Measurements from ENCODE around the gene GJB1.
"Not testable (repeated sequence)": the region's sequence is repeated elsewhere in the genome, so short reads cannot be mapped to it uniquely, and the experiment has no call there.

The GJB1 gene

DNA sequence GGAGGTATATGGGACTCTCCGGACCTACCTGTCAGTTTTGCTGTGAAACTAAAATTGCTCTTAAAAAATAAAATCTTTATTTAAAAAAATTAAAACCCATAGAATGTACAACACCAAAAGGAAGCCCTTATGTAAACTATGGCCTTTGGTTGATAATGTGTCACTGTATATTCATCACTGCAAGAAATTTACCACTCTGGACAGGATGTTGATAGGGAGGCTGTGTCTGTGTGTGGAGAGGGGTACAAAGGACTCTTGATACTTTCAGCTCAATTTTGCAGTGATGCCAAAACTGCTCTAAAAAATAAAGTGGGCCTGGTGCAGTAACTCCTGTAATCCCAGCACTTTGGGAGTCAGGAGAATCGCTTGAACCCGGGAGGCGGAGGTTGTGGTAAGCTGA is 33.8 kb downstream of the GJB1 start:
- DNase-seq: no peak

DNA sequence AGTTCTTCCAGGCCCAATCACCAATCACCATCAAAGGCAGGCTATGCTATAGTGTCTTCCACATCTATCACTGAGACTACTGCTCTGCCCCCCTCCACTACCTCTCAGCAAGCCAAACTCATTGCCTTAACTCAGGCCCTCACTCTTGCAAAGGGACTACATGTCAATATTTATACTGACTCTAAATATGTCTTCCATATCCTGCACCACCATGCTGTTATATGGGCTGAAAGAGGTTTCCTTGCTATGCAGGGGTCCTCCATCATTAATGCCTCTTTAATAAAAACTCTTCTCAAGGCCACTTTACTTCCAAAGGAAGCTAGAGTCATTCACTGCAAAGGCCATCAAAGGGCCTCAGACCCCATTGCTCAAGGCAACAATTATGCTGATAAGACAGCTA is 45.6 kb downstream of the GJB1 start:
- DNase-seq: not testable (repeated sequence)

DNA sequence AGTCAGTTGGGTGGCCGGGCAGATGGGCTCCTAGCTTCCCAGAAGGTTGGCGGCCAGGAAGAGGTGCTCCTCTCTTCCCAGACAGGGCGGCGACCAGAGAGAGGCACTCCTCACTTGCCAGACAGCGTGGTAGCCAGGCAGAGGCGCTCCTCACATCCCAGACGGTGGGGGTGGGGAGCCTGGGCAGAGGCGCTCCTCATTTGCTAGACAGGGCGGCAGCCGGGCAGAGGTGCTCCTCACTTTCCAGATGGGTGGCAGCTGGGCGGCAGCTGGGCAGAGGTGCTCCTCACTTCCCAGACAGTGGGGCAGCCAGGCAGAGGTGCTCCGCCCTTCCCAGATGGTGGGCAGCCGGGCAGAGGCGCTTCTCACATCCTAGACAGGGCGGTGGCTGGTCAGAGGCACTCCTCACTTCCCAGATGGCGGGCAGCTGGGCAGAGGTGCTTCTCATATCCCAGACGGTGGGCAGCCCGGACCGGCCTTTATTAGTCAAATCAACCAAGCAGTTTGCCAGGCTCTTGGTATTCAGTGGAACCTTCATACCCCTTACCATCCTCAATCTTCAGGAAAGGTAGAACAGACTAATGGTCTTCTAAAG is 46.9 kb downstream of the GJB1 start:
- DNase-seq: no peak

DNA sequence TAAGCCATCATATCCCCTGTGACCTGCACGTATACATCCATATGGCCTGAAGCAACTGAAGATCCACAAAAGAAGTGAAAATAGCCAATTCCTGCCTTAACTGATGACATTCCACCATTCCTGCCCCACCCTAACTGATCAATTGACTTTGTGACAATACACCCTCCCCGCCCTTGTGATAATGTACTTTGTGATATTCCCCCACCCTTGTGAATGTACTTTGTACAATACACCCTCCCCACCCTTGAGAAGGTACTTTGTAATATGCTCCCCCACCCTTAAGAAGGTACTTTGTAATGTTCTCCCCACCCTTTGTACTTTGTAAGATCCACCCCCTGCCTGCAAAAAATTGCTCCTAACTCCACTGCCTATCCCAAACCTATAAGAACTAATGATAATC is 49.3 kb downstream of the GJB1 start:
- not testable (repeated sequence) for DNase-seq

All from NCI-H2081 (cell line).